Upper lobe of right lung (tissue), 1 donor: ENCODE results near the gene SCUBE2. TPM values are rescaled to one million over a fixed set of nuclear protein-coding genes. Genes with fewer than 3 reads are reported as not detected.

ENCODE experiments used
- ATAC-seq: fragments of 200-7000 bp; cut with Tn5 transposase; one replicate; pipeline ENCODE4 v1.9.1; 2020; ENCODE audit warnings: mild to moderate bottlenecking, moderate library complexity
- DNase-seq: peaks from one replicate; pipeline ENCODE4 v3.0.0-alpha.2; 2020
- H3K27ac ChIP-seq: fragments of 200-600 bp; one replicate; pipeline ENCODE4 v1.8.0; 2022
- H3K27me3 ChIP-seq: fragments of 200-600 bp; one replicate; pipeline ENCODE4 v1.8.0; 2022; ENCODE audit warnings: mild to moderate bottlenecking
- H3K36me3 ChIP-seq: fragments of 200-600 bp; one replicate; pipeline ENCODE4 v1.8.0; 2022
- H3K4me1 ChIP-seq: fragments of 200-600 bp; one replicate; pipeline ENCODE4 v1.8.0; 2022
- H3K4me3 ChIP-seq: fragments of 200-600 bp; one replicate; pipeline ENCODE4 v1.8.0; 2022; ENCODE audit warnings: mild to moderate bottlenecking
- H3K9me3 ChIP-seq: fragments of 200-600 bp; one replicate; pipeline ENCODE4 v1.8.0; 2022
- intact Hi-C: fragments of 100-400 bp; cut with DNase I; formaldehyde crosslinking; loops from one replicate; pipeline ENCODE4 v1.11.0; 2022
- total RNA-seq: library from RNA; stranded (reverse); fragmentation: NEBNext Ultra II Directional; extraction: Animal tissue kit (Norgen Biotek cat#: 25700); gene quantifications from one replicate; pipeline ENCODE4 v1.2.1, GENCODE V29; 2021
- TF ChIP-seq, protein P1 (sequence below): fragments of 200-600 bp; IDR thresholded peaks from one replicate; pipeline ENCODE4 v1.8.0; 2022; ENCODE audit warnings: antibody characterized with exemption
- donor health status: DM: no; HTN: yes; CAD: no; lungs with severe emphysema.

SCUBE2 gene
- total RNA-seq, 1 donor from 2014 or later, result 9.9 TPM

DNA sequence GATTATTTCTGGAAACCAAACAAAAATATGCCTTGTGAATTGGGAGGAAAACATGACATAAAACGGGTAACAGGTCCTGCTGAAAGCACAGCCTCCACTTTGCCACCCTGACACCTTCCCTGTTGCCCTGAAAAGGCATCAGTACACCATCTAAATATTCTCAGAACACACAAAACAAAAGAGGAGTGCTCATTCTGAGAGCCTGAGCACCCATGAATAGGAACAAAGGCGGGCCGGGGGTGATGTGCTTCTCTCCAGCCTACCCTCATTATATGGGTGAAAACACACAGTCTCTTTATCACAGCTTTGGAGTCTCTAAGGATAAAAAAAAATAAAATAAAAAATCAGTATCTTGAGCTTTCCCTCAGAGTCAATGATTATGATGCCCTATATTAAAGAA lies 19.7 kb downstream of the SCUBE2 start:
- Histone ChIP-seq H3K4me1 (no peaks in the 10 kb centered on the region), H3K9me3 (no peaks in the 10 kb centered on the region), H3K27ac (no peak overlapping the region), H3K27me3 (no peaks in the 10 kb centered on the region), H3K4me3 (no peak overlapping the region), H3K36me3 (no peaks in the 10 kb centered on the region)
- ATAC-seq (no peak), DNase-seq (no peak)
- TF ChIP-seq, protein P1, sequence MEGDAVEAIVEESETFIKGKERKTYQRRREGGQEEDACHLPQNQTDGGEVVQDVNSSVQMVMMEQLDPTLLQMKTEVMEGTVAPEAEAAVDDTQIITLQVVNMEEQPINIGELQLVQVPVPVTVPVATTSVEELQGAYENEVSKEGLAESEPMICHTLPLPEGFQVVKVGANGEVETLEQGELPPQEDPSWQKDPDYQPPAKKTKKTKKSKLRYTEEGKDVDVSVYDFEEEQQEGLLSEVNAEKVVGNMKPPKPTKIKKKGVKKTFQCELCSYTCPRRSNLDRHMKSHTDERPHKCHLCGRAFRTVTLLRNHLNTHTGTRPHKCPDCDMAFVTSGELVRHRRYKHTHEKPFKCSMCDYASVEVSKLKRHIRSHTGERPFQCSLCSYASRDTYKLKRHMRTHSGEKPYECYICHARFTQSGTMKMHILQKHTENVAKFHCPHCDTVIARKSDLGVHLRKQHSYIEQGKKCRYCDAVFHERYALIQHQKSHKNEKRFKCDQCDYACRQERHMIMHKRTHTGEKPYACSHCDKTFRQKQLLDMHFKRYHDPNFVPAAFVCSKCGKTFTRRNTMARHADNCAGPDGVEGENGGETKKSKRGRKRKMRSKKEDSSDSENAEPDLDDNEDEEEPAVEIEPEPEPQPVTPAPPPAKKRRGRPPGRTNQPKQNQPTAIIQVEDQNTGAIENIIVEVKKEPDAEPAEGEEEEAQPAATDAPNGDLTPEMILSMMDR, result no peak
- intact Hi-C loops, result no loop called here

DNA sequence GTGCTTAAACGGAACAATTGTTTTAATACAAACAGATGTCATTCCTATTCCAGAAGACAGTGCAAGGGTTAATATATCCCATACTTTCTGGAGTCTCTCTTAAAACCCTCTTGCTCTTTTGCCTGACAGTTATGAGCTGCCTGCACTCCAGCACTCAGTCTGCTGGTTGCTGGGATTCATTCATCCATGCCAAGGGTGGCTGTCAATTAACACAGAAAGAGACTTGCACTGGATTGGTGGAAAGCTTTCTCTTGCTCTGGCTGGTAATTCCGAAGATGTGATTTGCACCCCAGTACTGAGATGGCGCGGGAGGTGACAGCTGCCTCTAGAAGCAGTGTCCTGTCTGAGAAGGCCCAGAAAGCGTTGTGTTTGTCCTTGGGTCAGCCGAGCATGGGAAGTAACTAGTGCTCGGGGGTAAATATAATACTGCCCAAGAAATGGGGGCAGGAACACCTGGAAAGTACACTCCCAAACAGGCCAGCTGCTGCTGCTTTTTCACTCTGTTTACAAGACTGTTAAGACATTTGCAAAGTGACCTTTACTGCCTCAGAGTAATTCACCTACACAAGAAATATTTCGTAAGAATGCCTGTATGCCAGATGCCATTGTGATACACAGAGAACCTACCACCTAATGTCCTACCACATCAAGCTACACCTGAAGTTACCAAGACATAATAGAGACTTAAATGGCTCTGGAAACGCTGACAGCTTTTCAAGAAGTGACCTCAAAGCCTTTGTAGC lies 20.5 kb downstream of the SCUBE2 start:
- no peak for DNase-seq
- intact Hi-C loops, result no loop called here
- Histone ChIP-seq H3K36me3 (no peaks in the 10 kb centered on the region), H3K4me1 (no peaks in the 10 kb centered on the region), H3K9me3 (no peaks in the 10 kb centered on the region), H3K27me3 (no peaks in the 10 kb centered on the region), H3K4me3 (no peak overlapping the region), H3K27ac (no peak overlapping the region)
- no peak for ATAC-seq
- TF ChIP-seq, protein P1, result no peak

DNA sequence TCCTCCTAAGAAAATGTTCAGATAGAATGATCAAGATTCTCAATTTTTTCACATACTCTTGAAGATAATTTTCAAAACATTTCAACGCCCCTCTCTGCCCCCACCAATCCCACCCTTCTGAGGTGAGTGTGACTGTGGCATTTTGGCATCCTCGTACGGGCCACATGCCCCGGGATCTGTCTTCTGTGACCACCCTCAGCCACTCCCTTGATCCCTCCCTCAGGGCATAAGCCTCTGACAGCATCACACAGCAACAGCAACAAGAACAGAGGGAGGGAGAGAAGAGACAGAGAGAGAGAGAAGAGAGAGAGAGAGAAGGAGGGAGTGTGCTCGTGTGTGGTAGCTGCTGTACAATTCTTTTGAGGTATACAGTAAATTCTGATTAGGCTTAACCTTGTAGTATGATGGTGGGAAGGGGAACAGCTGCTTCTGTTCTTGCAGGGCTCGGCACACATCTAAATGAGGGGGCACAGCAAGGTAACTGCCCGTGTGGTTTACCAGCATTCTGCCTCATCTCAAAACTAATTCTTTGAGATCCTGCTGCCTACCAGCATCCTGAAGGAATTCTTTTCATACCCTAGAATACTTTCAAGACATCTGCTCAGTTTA lies 21.4 kb downstream of the SCUBE2 start:
- no peak overlapping the region for H3K27ac ChIP-seq
- H3K4me1 ChIP-seq, result no peaks in the 10 kb centered on the region
- no peak overlapping the region for H3K4me3 ChIP-seq
- intact Hi-C loops, result no loop called here
- TF ChIP-seq, protein P1, result no peak
- no peaks in the 10 kb centered on the region for H3K9me3 ChIP-seq
- no peak for DNase-seq
- no peaks in the 10 kb centered on the region for H3K27me3 ChIP-seq
- H3K36me3 ChIP-seq, result no peaks in the 10 kb centered on the region
- ATAC-seq, result no peak

DNA sequence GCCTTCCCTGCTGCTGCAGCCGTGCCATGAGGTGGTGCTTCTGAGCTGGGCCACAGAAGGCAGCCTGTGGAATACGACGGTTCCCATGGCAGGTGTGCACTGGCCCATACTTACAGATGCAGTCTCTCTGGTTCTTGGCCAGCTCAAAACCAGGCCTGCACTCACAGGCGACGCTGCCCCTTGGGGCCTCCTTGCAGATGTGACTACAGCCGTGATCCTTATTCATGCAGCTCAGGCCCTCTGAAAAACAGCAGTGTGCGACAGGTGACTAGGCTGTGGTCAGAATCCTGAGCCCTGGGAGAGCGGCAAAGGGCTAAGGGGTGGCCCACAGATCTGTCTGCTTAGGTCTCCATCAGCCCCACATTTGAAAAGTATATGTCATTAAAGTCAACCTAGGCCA lies 22.1 kb downstream of the SCUBE2 start:
- DNase-seq (no peak), ATAC-seq (no peak)
- Histone ChIP-seq H3K9me3 (no peaks in the 10 kb centered on the region), H3K4me1 (no peaks in the 10 kb centered on the region), H3K27ac (no peak overlapping the region), H3K27me3 (no peaks in the 10 kb centered on the region), H3K36me3 (no peaks in the 10 kb centered on the region), H3K4me3 (no peak overlapping the region)
- TF ChIP-seq, protein P1, result no peak
- intact Hi-C loops, result no loop called here

DNA sequence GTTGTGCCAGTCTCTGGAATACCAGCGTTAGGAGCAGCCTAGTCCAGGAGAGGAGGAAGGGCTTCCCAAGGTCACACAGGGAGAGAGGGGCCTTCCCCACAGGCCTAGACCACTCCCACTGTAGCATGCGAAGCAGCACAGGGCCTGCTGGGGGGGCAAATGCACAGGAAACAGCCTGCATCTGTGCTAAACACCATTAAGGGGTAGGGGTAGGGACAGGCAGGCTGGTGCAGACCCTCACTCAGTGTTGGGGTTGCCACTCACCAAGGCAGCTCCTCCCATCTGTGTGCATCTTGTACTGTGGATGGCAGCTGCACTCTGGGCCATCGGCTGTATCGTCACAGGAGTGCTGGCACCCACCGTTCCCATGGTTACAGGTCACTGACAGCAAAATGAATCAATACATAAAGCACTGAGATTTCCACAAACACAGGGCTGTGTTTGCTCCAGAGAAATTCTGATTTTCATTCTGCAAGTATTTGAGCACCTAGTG lies 24.9 kb downstream of the SCUBE2 start:
- Histone ChIP-seq H3K4me3 (no peak overlapping the region), H3K36me3 (no peaks in the 10 kb centered on the region), H3K27ac (no peak overlapping the region), H3K9me3 (no peaks in the 10 kb centered on the region), H3K27me3 (no peaks in the 10 kb centered on the region), H3K4me1 (no peaks in the 10 kb centered on the region)
- DNase-seq, result no peak
- TF ChIP-seq, protein P1, result no peak
- intact Hi-C loops, result no loop called here
- peak; percentile 16 for ATAC-seq
